ENCODE results near the gene MAPK7.

The MAPK7 gene

DNA sequence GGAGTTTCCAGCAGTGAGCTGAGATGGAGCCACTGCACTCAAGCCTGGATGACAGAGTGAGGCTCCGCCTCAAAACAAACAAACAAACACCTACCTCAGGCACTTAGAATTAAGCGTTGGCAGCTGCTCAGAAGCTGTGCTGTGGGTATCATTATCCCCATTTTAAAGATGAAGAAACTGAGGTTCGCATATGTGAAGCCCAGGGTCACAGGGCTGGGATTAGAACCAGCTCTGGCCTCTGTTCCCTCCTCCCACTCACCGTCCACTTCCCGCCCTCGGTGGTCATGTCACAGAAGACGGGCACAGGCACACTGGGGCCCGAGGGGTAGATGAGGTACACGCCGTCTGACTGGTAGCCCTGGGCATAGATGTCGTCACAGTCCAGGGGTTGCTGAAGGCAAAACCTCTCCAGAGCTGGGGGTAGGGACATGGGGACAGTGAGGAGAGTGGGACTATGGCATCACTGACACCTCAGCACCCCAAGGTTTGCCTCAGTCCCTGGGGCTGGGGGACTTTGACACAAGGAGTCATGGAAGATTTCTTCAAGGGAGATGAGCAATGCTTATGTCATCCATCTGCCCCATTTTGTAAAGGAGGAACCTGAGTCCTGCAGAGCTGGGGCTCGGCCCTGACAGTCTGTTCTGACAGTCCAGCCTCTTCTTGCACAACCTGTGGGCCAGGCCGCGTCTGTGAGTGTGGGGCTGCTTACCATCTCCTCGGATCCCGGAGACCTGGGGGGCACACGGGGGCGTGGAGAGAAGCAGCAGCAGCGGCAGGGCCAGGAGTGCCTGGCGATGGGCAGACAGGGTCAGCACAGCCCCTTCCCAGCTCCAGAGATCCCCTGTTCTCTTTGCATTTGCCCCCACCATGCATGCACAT, 8.0 kb downstream of the MAPK7 start:
- TF ChIP-seq, protein P1, sequence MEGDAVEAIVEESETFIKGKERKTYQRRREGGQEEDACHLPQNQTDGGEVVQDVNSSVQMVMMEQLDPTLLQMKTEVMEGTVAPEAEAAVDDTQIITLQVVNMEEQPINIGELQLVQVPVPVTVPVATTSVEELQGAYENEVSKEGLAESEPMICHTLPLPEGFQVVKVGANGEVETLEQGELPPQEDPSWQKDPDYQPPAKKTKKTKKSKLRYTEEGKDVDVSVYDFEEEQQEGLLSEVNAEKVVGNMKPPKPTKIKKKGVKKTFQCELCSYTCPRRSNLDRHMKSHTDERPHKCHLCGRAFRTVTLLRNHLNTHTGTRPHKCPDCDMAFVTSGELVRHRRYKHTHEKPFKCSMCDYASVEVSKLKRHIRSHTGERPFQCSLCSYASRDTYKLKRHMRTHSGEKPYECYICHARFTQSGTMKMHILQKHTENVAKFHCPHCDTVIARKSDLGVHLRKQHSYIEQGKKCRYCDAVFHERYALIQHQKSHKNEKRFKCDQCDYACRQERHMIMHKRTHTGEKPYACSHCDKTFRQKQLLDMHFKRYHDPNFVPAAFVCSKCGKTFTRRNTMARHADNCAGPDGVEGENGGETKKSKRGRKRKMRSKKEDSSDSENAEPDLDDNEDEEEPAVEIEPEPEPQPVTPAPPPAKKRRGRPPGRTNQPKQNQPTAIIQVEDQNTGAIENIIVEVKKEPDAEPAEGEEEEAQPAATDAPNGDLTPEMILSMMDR (IDR thresholded peaks at IDR 0.05) = no peak
- no peak for TF ChIP-seq ZFX (IDR thresholded peaks at IDR 0.05; ENCODE audit: borderline replicate concordance)
- peak overlapping the region; percentile 44 for H3K27ac ChIP-seq

GRCh38 chr17:19386974-19387920, 8.9 kb downstream of the MAPK7 start, which contains the start of gene MFAP4:
Gene MFAP4 (minus strand): TSS chr17:19387190. CDS start chr17:19387155, 35 bp downstream.
- TF ChIP-seq ZFX (IDR thresholded peaks at IDR 0.05; ENCODE audit: borderline replicate concordance) = no peak
- TF ChIP-seq, protein P1 (IDR thresholded peaks at IDR 0.05) = no peak
- peak within 1 kb of the TSS; percentile 44 for H3K27ac ChIP-seq

DNA sequence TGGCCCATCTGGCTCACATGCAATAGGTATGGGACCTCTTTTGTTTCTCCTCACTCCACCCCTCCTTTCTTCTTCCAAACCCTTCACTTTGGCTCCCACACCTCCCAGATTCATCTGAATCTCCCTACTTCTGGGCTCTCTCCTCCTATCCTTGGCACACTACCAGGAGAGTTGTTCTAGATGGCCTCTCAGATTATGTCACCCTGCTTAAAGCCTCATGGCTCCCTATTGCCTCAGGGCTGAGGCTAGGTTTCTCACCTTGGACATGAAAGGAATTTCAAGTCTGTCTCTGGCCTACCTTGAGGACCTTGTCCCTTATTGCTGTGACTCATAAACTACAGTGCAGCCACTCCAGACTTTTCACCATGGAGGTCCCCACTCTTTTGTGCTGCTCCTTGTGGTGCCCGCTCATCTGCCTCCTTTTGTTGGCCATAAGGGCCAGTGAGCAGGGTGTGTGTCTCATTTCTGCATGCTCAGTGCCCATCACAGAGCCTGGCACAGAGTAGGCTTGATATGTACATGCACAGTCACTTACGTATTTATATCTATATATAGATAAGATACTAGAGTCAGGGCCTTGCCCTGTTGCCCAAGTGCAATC, 9.7 kb downstream of the MAPK7 start:
- no peak overlapping the region for H3K27ac ChIP-seq
- TF ChIP-seq, protein P1 (IDR thresholded peaks at IDR 0.05) = no peak
- no peak for TF ChIP-seq ZFX (IDR thresholded peaks at IDR 0.05; ENCODE audit: borderline replicate concordance)

DNA sequence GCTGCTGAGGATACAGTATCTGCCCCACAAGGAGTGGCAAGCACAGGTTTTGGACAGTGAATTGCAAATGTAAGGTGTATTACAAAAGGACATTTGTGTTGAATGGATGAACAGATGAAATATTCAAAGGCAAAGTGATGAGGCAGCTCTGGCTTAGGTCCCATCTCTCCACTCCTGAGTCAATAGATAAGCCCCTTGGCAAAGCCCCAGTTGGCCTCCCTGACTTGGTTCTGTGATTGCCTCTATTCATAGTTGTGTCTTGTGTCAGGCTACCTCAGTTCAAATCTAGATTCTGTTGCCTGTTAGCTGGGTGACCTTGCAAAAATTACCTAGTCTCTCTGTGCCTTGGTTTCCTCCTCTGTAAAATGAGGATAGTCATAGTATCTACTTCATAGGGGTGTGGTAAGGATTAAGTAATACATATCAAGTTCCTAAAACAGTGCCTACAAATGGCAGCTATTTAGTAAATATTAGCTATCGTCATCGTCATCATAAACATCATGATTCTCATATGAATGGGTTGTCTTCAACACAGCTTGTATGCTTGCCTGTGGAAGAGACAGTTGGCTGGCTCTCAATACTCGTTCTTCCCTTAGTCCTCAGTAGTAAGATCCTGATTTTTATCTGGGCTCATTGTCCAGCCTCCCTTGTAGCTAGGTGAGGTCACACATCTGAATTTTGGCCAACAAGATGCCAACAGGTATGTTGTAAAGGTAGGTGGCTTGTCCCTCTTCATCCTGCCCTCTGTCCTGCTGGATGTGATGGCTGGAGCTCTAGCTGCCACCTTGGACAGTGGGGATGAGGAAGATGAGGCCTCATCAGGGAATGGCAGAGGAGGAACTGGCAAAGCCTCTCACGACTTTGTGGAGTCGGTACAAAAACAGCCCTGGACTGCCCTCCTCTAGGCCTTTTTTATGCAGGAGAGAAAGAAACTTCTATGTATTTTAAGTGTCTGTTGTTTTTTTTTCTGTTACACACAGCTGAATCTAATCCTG, 10.8 kb downstream of the MAPK7 start:
- H3K27ac ChIP-seq = no peak overlapping the region
- no peak for TF ChIP-seq ZFX (IDR thresholded peaks at IDR 0.05; ENCODE audit: borderline replicate concordance)

- H3K27ac ChIP-seq = no peak overlapping the region
- TF ChIP-seq, protein P1 (IDR thresholded peaks at IDR 0.05) = no peak
- TF ChIP-seq ZFX (IDR thresholded peaks at IDR 0.05; ENCODE audit: borderline replicate concordance) = no peak
These were observed 12.7 kb downstream of the MAPK7 start for GRCh38 chr17:19390951-19391350.

DNA sequence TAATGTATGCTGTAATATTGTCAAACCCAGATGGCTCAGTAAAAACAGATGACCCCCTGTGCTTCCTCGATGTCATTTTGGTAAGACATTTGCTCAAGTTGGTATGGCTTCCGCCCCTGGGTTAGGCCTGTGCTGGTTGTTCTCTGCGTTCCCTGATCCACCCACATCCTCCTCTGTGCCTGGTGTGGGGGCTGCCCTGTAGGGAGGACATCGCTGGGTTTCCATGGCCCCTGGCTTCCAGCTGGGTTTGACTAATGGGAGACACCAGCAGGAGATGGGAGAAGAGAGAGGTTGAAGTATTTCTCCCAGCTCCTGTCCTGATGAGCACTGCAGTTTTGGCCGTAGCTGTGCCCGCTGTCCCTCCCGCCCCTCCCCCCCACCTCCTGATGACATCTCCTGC, 13.1 kb downstream of the MAPK7 start:
- TF ChIP-seq, protein P1 (IDR thresholded peaks at IDR 0.05) = no peak
- TF ChIP-seq ZFX (IDR thresholded peaks at IDR 0.05; ENCODE audit: borderline replicate concordance) = no peak
- H3K27ac ChIP-seq = no peak overlapping the region
